Measurements from ENCODE around the gene EIF2AK3.

- TF ChIP-seq POLR2AphosphoS5 (IDR thresholded peaks at IDR 0.05) (no peak), CTCF (IDR thresholded peaks at IDR 0.05) (no peak)
These were observed 47.2 kb downstream of the EIF2AK3 start for GRCh38 chr2:88580088-88580487.

Measured in stomach (tissue), 4 donors.